ENCODE measurements around the gene ZNF175. TPM values are rescaled to one million over a fixed set of nuclear protein-coding genes. Genes with fewer than 3 reads are reported as not detected.
A peak's percentile ranks its signal among the peaks of the same experiment; 100 is the strongest.

ZNF175 gene
- total and polyA plus RNA-seq, 2 experiments from 2014 or later = 2.3 to 6.3 TPM

GRCh38 chr19:51524666-51525264 is 46.3 kb upstream of the ZNF175 start:
- Mint-ChIP-seq H3K9me3 (peaks cover 92% of the 10 kb centered on the region), H3K27ac (no peak overlapping the region), H3K4me1 (no peaks in the 10 kb centered on the region), H3K36me3 (ENCODE audit: low read depth) (peaks cover 19% of the 10 kb centered on the region; the same call in 2 of the 3 replicates), H3K27me3 (ENCODE audit: insufficient read depth, low read depth, poor library complexity) (no peaks in the 10 kb centered on the region), H3K4me3 (no peak overlapping the region)
- Histone ChIP-seq H3K36me3 (ENCODE audit: insufficient read depth) (no peaks in the 10 kb centered on the region), H3K4me1 (ENCODE audit: insufficient read depth) (no peaks in the 10 kb centered on the region), H3F3A (replicated peaks; ENCODE audit: low read depth) (no peaks in the 10 kb centered on the region), H3K4me2 (no peak overlapping the region), H3K9me2 (ENCODE audit: insufficient read depth) (0 out of 2 replicates have a peak, but pooled peaks cover 3% of the 10 kb centered on the region), H3K27ac (ENCODE audit: low read depth) (no peak overlapping the region), H3K27me3 (ENCODE audit: insufficient read depth) (no peaks in the 10 kb centered on the region), H4K20me1 (replicated peaks; ENCODE audit: insufficient read depth) (no peaks in the 10 kb centered on the region), H3K4me3 (no peak overlapping the region), H2AFZ (no peak overlapping the region), H3K79me2 (replicated peaks; ENCODE audit: insufficient read depth) (no peaks in the 10 kb centered on the region)
- TF ChIP-seq NANOG (IDR thresholded peaks at IDR 0.05; ENCODE audit: borderline replicate concordance) (no peak), JUNB (IDR thresholded peaks at IDR 0.05; ENCODE audit: unreplicated experiment) (no peak)
- ATAC-seq (no peak), DNase-seq (ENCODE audit: low spot score) (no peak)

DNA sequence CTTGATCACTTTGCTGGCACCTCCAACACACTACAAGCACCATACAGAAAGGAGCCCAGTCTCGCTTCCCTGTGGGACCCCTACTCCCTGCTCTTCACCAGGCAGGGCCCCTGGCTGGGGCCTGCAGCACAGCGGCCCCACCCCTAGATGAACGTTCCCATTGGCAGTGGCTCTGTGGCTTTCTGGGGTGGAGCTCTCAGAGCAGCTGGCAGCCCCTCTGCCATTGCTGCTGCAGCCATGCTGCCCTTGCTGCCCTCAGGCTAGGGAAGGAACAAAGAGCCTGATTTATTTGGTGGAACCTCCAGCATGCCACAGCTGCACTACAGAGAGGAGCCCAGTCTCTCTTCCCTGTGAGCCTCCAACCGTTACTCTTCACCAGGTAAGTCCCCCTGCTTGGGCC is 45.4 kb upstream of the ZNF175 start:
- no peak for ATAC-seq
- no peaks in the 10 kb centered on the region for H3K79me2 ChIP-seq (replicated peaks; ENCODE audit: insufficient read depth)
- no peaks in the 10 kb centered on the region for H3K27me3 Mint-ChIP-seq (ENCODE audit: insufficient read depth, low read depth, poor library complexity)
- TF ChIP-seq, protein P1, sequence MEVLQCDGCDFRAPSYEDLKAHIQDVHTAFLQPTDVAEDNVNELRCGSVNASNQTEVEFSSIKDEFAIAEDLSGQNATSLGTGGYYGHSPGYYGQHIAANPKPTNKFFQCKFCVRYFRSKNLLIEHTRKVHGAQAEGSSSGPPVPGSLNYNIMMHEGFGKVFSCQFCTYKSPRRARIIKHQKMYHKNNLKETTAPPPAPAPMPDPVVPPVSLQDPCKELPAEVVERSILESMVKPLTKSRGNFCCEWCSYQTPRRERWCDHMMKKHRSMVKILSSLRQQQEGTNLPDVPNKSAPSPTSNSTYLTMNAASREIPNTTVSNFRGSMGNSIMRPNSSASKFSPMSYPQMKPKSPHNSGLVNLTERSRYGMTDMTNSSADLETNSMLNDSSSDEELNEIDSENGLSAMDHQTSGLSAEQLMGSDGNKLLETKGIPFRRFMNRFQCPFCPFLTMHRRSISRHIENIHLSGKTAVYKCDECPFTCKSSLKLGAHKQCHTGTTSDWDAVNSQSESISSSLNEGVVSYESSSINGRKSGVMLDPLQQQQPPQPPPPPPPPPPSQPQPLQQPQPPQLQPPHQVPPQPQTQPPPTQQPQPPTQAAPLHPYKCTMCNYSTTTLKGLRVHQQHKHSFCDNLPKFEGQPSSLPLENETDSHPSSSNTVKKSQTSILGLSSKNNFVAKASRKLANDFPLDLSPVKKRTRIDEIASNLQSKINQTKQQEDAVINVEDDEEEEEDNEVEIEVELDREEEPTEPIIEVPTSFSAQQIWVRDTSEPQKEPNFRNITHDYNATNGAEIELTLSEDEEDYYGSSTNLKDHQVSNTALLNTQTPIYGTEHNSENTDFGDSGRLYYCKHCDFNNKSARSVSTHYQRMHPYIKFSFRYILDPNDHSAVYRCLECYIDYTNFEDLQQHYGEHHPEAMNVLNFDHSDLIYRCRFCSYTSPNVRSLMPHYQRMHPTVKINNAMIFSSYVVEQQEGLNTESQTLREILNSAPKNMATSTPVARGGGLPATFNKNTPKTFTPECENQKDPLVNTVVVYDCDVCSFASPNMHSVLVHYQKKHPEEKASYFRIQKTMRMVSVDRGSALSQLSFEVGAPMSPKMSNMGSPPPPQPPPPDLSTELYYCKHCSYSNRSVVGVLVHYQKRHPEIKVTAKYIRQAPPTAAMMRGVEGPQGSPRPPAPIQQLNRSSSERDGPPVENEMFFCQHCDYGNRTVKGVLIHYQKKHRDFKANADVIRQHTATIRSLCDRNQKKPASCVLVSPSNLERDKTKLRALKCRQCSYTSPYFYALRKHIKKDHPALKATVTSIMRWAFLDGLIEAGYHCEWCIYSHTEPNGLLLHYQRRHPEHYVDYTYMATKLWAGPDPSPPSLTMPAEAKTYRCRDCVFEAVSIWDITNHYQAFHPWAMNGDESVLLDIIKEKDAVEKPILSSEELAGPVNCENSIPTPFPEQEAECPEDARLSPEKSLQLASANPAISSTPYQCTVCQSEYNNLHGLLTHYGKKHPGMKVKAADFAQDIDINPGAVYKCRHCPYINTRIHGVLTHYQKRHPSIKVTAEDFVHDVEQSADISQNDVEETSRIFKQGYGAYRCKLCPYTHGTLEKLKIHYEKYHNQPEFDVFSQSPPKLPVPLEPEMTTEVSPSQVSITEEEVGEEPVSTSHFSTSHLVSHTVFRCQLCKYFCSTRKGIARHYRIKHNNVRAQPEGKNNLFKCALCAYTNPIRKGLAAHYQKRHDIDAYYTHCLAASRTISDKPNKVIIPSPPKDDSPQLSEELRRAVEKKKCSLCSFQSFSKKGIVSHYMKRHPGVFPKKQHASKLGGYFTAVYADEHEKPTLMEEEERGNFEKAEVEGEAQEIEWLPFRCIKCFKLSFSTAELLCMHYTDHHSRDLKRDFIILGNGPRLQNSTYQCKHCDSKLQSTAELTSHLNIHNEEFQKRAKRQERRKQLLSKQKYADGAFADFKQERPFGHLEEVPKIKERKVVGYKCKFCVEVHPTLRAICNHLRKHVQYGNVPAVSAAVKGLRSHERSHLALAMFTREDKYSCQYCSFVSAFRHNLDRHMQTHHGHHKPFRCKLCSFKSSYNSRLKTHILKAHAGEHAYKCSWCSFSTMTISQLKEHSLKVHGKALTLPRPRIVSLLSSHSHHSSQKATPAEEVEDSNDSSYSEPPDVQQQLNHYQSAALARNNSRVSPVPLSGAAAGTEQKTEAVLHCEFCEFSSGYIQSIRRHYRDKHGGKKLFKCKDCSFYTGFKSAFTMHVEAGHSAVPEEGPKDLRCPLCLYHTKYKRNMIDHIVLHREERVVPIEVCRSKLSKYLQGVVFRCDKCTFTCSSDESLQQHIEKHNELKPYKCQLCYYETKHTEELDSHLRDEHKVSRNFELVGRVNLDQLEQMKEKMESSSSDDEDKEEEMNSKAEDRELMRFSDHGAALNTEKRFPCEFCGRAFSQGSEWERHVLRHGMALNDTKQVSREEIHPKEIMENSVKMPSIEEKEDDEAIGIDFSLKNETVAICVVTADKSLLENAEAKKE (CRISPR knock-in tag; IDR thresholded peaks at IDR 0.05) = no peak
- TF ChIP-seq POLR2AphosphoS5 (IDR thresholded peaks at IDR 0.05; ENCODE audit: low read depth) = no peak
- TF ChIP-seq JUNB (IDR thresholded peaks at IDR 0.05; ENCODE audit: unreplicated experiment) = no peak
- TF ChIP-seq CTCF (conservative IDR thresholded peaks at IDR 0.05; ENCODE audit: low read depth in 2 of 2) = no peak
- no peak for TF ChIP-seq EZH2 (IDR thresholded peaks at IDR 0.05; ENCODE audit: low read depth, unreplicated experiment)
- no peak for TF ChIP-seq ZNF331 (CRISPR knock-in tag; IDR thresholded peaks at IDR 0.05; ENCODE audit: low read depth)
- TF ChIP-seq, protein P2, sequence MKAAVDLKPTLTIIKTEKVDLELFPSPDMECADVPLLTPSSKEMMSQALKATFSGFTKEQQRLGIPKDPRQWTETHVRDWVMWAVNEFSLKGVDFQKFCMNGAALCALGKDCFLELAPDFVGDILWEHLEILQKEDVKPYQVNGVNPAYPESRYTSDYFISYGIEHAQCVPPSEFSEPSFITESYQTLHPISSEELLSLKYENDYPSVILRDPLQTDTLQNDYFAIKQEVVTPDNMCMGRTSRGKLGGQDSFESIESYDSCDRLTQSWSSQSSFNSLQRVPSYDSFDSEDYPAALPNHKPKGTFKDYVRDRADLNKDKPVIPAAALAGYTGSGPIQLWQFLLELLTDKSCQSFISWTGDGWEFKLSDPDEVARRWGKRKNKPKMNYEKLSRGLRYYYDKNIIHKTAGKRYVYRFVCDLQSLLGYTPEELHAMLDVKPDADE (IDR thresholded peaks at IDR 0.05) = no peak
- TF ChIP-seq REST (IDR thresholded peaks at IDR 0.05; ENCODE audit: unreplicated experiment) = no peak

More for the DNA sequence above, 45.4 kb upstream of the ZNF175 start:
- H3K27ac ChIP-seq (ENCODE audit: low read depth) = no peak overlapping the region
- H3K9me3 Mint-ChIP-seq = peaks cover 96% of the 10 kb centered on the region
- H3K36me3 ChIP-seq (ENCODE audit: insufficient read depth) = no peaks in the 10 kb centered on the region
- no peaks in the 10 kb centered on the region for H3K4me1 Mint-ChIP-seq
- no peak overlapping the region for H3K4me3 Mint-ChIP-seq
- DNase-seq (ENCODE audit: low spot score) = no peak
- H3K4me3 ChIP-seq = no peak overlapping the region
- peaks cover 19% of the 10 kb centered on the region; the same call in 2 of the 3 replicates for H3K36me3 Mint-ChIP-seq (ENCODE audit: low read depth)
- no peaks in the 10 kb centered on the region for H3K9me2 ChIP-seq (ENCODE audit: insufficient read depth)
- no peak overlapping the region for H3K27ac Mint-ChIP-seq
- no peaks in the 10 kb centered on the region for H3F3A ChIP-seq (replicated peaks; ENCODE audit: low read depth)
- H4K20me1 ChIP-seq (replicated peaks; ENCODE audit: insufficient read depth) = no peaks in the 10 kb centered on the region
- no peaks in the 10 kb centered on the region for H3K27me3 ChIP-seq (ENCODE audit: insufficient read depth)
- H3K4me1 ChIP-seq (ENCODE audit: insufficient read depth) = no peaks in the 10 kb centered on the region
- H3K4me2 ChIP-seq = no peak overlapping the region
- peak overlapping the region; percentile 87 for H2AFZ ChIP-seq
